IPS-11a (cell line): ENCODE data around the gene HMX1.

Source experiments
- H3K4me3 ChIP-seq: one replicate; pipeline ENCODE4 v1.5.1; 2013; ENCODE audit warnings: low read depth, low read length, control low read depth

Gene HMX1

GRCh38 chr4:8910100-8910821 is 38.6 kb upstream of the HMX1 start:
- no peak overlapping the region for H3K4me3 ChIP-seq

- no peak overlapping the region for H3K4me3 ChIP-seq
These were observed 37.9 kb upstream of the HMX1 start for GRCh38 chr4:8909548-8909947.

- H3K4me3 ChIP-seq: no peak overlapping the region
These were observed 36.7 kb upstream of the HMX1 start for GRCh38 chr4:8908206-8908893.

- H3K4me3 ChIP-seq: no peak overlapping the region
These were observed 36.1 kb upstream of the HMX1 start for GRCh38 chr4:8907596-8908205.

GRCh38 chr4:8906991-8907595 is 35.5 kb upstream of the HMX1 start:
- H3K4me3 ChIP-seq: no peak overlapping the region

GRCh38 chr4:8906668-8906970 is 35.0 kb upstream of the HMX1 start:
- no peak overlapping the region for H3K4me3 ChIP-seq

GRCh38 chr4:8905773-8906667 is 34.4 kb upstream of the HMX1 start:
- H3K4me3 ChIP-seq: no peak overlapping the region

- H3K4me3 ChIP-seq: no peak overlapping the region
These were observed 33.7 kb upstream of the HMX1 start for GRCh38 chr4:8905226-8905772.

- H3K4me3 ChIP-seq: no peak overlapping the region
These were observed 33.0 kb upstream of the HMX1 start for GRCh38 chr4:8904666-8905065.

- no peak overlapping the region for H3K4me3 ChIP-seq
These were observed 32.4 kb upstream of the HMX1 start for GRCh38 chr4:8904041-8904501.

- no peak overlapping the region for H3K4me3 ChIP-seq
These were observed 29.7 kb upstream of the HMX1 start for GRCh38 chr4:8901335-8901734.

- H3K4me3 ChIP-seq: no peak overlapping the region
These were observed 28.9 kb upstream of the HMX1 start for GRCh38 chr4:8900588-8900987.

GRCh38 chr4:8898419-8898818 is 26.8 kb upstream of the HMX1 start:
- H3K4me3 ChIP-seq: no peak overlapping the region

GRCh38 chr4:8897251-8898167 is 25.9 kb upstream of the HMX1 start:
- H3K4me3 ChIP-seq: no peak overlapping the region

- no peak overlapping the region for H3K4me3 ChIP-seq
These were observed 24.9 kb upstream of the HMX1 start for GRCh38 chr4:8896506-8896905.

- H3K4me3 ChIP-seq: no peak overlapping the region
These were observed 24.4 kb upstream of the HMX1 start for GRCh38 chr4:8896071-8896470.

- H3K4me3 ChIP-seq: no peak overlapping the region
These were observed 23.7 kb upstream of the HMX1 start for GRCh38 chr4:8895295-8895694.

GRCh38 chr4:8894424-8894816 is 22.8 kb upstream of the HMX1 start:
- H3K4me3 ChIP-seq: no peak overlapping the region

GRCh38 chr4:8893624-8894423 is 22.2 kb upstream of the HMX1 start:
- H3K4me3 ChIP-seq: peak overlapping the region; percentile 34
